C4-2B (cell line): ENCODE measurements around the gene ARSB.

Experiments used
- H3K27ac ChIP-seq: fragments of 450-650 bp; 2 replicates; pipeline ENCODE4 v1.5.1; 2017
- CTCF ChIP-seq: fragments of 450-650 bp; conservative IDR thresholded peaks from 2 replicates; pipeline ENCODE4 v1.5.1; 2017; ENCODE audit warnings: mild to moderate bottlenecking
- ZFX ChIP-seq: fragments of 450-650 bp; IDR thresholded peaks from 2 replicates; pipeline ENCODE4 v1.6.1; 2017

The ARSB gene

GRCh38 chr5:78754655-78755054 lies 230.5 kb downstream of the ARSB start:
- TF ChIP-seq ZFX = no peak
- no peak for TF ChIP-seq CTCF
- no peak overlapping the region for H3K27ac ChIP-seq

GRCh38 chr5:78753093-78753531 lies 232.0 kb downstream of the ARSB start:
- H3K27ac ChIP-seq = no peak overlapping the region
- TF ChIP-seq ZFX (no peak), CTCF (no peak)

- no peak overlapping the region for H3K27ac ChIP-seq
- no peak for TF ChIP-seq CTCF
- TF ChIP-seq ZFX = no peak
These were observed 233.2 kb downstream of the ARSB start for GRCh38 chr5:78751872-78752271.

- H3K27ac ChIP-seq = no peak overlapping the region
- TF ChIP-seq CTCF (no peak), ZFX (no peak)
These were observed 234.8 kb downstream of the ARSB start for GRCh38 chr5:78750281-78750680.

- H3K27ac ChIP-seq = no peak overlapping the region
- TF ChIP-seq CTCF (no peak), ZFX (no peak)
These were observed 237.3 kb downstream of the ARSB start for GRCh38 chr5:78747705-78748359.

- no peak for TF ChIP-seq CTCF
- no peak overlapping the region for H3K27ac ChIP-seq
These were observed 238.1 kb downstream of the ARSB start for GRCh38 chr5:78747055-78747454.

- no peak for TF ChIP-seq CTCF
- no peak for TF ChIP-seq ZFX
These were observed 238.9 kb downstream of the ARSB start for GRCh38 chr5:78746021-78746770.

More at GRCh38 chr5:78746021-78746770, 238.9 kb downstream of the ARSB start:
- no peak overlapping the region for H3K27ac ChIP-seq
